CD4-positive, alpha-beta T cell treated with Interleukin-10 for 1 hour (primary cell): ENCODE results near the gene SLC44A2.
"Not testable (repeated sequence)": the region's sequence is repeated elsewhere in the genome, so short reads cannot be mapped to it uniquely, and the experiment has no call there.

Experiments used
- DNase-seq: peaks from one replicate; pipeline ENCODE4 v3.0.0-alpha.2; 2020

SLC44A2 gene

DNA sequence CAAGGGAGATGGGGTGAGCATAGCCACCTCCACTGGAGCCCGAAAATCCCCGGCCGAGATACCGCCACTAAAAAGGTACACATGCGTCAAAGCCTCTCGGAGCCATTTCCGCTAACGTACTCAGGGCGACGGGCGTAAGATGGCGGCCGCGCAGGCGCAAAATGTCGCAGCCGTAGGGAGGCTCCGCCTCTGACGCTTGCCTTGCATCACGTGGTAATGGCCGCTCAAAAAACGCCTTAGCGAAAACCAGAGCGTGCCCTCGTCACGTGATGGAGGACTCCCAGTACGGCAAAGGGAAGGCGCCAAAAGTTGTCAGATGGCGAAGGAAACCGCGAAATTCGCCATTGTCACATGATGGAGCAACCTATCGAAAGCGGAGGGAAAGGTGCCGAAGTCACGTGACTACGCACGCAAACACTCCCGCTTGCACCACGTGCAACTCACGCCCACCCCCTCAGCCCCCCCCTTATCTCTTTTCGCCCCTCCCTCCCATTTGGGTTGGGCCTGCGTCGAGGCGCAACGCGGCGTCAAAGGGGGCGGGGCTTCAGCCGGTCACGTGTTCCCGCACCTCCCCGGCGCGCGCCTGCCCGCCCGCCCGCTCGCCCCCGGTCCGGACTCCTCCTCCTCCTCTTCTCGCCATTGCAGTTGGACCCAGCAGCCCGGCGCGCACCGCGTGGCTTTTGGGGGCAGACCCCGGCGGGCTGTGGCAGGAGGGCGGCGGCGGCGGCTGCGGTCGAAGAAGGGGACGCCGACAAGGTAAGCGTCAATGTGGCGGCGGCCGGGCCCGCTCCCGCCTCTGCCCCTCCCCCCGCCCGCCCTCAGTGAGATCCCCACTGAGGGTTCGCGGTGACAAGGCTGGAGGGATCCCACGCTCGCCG is 28.6 kb downstream of the SLC44A2 start, which contains the start of gene ILF3:
ILF3 (plus strand) TSS at position 615 of the 878 bp plus-strand sequence. CDS start 16,260 bp downstream, outside the sequence.
- peak; percentile 100 for DNase-seq

GRCh38 chr19:10654610-10655456 is 29.5 kb downstream of the SLC44A2 start:
- peak; percentile 75 for DNase-seq

GRCh38 chr19:10655457-10656312 is 30.3 kb downstream of the SLC44A2 start:
- DNase-seq, result no peak

DNA sequence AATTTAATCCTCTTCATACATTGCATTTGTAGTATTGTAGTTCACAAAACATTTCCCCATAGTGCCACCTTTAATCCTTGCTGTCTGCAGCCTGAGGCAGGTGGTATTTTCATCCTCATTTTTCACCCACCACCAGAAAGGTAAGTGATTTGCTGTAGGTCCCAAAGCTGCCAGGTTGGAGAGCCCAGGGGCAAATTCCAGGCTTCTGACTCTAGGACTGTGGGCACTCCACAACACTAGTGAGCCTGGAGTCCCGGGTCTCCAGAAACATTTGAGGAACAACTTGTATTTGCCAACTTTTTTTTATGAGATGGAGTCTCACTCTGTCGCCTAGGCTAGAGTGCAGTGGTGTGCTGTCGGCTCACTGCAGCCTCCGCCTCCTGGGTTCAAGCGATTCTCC is 35.0 kb downstream of the SLC44A2 start:
- no peak for DNase-seq

DNA sequence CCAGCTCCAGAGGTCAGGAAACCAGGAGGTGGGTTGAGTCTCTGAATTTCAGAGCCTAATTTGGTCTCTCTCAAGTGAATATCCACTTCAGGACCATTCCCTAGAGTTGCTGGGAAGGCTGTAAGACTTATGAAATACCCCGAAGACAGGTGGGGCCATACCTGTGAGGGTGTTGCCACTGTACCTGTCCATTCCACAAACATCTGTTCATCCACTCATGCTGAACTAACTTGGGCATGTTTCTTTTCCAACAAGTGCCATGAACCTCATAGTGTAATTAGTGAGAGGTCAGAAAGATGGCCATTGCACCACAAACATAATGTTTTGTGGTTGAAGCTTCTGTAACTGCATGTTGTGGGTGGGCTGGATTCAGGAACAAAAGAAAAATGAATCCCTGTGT is 36.6 kb downstream of the SLC44A2 start:
- DNase-seq, result no peak

DNA sequence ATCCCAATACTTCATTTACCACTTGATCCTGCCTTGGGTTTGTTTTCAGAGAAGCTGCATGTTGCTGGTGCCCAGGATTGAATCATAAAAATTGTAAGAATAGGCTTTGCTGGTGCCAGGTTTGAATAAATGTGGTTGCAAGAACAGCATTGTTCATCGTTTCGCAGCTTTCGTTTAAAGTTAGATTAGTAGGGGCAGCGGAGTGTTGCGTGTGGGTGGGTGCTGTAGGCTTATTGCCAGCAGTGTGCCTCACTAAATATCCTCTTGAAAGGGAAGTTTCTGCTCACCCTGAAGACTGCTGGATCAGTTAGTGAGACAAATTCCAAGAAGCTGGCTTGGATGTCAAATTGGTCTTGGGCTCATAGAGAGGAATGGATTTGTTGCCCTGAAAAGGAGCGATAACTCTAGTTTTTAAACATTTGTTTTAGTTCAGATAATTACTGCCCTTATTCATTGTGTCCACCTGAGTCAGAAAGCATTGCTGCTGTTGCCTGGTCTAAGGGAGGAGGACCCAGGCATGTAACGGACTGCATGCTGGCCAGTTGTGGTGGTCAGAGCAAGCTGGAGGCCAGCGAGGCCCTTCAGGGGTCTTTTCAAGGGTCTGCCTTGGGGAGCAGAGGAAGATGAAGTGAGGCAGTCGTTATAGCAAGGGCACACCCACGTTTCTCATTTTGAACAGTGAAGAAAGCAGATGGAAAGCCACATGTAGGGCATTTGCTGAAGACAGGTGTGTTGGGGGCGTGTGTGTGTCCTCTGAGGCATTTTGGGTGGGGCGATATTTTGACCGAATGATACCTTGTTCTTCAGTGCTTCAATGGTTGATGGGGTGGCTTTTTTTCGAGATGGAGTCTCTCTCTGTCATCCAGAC is 37.3 kb downstream of the SLC44A2 start:
- no peak for DNase-seq

DNA sequence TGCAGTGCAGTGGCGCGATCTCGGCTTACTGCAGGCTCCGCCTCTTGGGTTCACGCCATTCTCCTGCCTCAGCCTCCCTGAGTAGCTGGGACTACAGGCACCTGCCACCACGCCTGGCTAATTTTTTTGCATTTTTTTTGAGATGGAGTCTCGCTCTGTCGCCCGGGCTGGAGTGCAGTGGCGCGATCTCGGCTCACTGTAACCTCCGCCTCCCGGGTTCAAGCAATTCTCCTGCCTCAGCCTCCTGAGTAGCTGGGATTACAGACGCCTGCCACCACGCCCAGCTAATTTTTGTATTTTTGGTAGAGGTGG is 37.9 kb downstream of the SLC44A2 start:
- not testable (repeated sequence) for DNase-seq

DNA sequence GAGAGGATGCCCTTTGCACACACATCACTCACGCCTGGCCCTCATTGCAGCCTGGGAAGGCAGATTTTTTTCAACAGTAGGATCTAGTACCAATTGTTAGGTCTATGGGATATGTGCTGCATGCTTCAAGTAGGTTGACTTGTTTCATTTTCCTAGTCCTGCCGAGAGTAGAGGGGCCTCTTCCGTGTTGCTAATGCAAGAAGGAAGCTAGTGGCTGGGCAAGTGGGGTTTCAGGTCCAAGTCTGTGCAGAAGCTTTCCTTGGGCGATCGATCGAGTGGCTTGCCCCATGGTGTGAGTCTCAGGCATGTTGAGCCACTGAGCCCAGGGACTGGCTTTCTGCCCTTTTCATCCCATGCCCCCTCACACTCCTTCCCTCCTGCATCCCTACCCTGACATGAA is 42.5 kb downstream of the SLC44A2 start:
- no peak for DNase-seq

DNA sequence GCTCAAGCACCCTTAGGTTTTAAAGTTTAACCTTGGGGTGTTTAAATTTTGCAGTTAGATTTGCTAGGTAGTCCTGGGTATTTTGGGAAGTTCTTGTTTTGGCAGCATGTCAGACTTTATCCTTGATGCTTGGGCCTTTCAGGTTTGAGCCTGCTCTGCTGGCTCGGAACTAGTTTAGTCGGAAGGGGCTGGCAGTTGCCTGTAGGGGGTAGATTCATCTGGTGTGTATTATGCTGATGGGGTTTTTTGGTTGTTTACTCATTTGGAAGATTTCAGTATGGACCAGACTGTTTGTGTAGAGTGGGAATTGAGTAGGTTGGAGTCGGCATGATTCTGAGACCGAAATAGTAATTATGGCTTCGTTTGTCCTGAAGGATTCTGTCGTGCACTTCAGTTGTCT is 43.9 kb downstream of the SLC44A2 start:
- no peak for DNase-seq

- DNase-seq, result no peak
These were observed 44.8 kb downstream of the SLC44A2 start for GRCh38 chr19:10670182-10670581.

GRCh38 chr19:10670876-10671804 is 45.8 kb downstream of the SLC44A2 start:
- no peak for DNase-seq

- not testable (repeated sequence) for DNase-seq
These were observed 46.6 kb downstream of the SLC44A2 start for GRCh38 chr19:10671922-10672321.

- not testable (repeated sequence) for DNase-seq
These were observed 49.9 kb downstream of the SLC44A2 start for GRCh38 chr19:10675214-10675613.

GRCh38 chr19:10677751-10678150 is 52.4 kb downstream of the SLC44A2 start:
- no peak for DNase-seq

DNA sequence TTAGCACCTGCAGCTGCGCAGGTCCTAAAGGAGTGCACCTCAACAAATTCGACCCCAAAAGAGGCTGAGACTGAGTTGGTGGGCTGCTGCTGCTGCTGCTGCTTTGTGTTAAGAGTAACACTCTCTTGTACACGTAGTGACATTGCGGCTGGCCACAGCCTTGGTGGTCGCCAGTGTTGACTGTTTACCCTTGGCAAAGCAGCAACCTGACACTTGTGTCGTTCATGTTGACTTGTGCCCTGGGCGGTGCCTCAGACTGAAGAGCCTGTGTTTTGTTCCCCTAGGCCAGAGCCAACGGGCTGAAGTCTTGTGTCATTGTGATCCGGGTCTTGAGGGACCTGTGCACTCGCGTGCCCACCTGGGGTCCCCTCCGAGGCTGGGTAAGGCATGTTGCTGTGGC is 53.5 kb downstream of the SLC44A2 start:
- DNase-seq, result no peak

DNA sequence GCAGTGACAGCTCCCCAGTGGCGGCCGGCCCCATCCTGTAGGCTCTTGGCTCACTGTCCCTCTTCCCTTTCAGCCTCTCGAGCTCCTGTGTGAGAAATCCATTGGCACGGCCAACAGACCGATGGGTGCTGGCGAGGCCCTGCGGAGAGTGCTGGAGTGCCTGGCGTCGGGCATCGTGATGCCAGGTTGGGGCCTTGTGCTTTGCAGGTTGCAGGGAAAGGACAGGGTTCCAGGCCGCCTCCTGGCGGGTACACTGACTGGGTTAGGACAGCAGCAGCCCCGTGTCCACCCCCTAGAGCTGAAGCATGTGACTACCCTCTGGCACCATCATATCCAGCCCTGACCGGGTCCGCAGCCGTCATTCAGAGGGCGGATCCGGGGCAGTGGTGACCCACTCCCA is 54.4 kb downstream of the SLC44A2 start:
- DNase-seq, result no peak

DNA sequence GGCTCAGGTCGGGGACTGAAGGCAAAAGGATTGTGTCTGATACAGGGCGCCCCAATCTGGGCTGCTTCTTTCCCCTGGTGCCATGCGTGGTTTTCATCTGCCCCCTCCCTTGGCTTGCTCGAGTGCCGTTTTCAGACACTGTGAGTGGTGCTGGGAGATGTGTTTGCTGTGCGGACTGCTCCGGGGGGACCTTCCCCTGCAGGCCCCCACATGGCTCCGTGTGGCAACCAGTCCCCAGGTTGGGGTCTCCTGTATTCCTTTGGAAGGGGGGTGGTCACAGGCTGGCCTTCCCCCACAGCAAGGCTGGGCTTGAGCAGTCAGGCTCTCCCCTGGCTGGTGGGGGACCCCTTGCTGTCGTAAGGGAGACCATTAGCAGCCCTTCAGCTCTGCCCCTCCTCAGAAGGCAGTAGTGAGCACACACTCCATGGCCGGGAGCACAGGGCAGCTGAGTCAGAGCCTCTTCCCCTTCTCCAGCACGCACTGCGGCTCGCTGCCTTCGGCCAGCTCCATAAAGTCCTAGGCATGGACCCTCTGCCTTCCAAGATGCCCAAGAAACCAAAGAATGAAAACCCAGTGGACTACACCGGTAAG is 55.3 kb downstream of the SLC44A2 start:
- DNase-seq, result no peak

GRCh38 chr19:10681658-10682057 is 56.3 kb downstream of the SLC44A2 start:
- DNase-seq, result no peak

GRCh38 chr19:10682397-10683063 is 57.2 kb downstream of the SLC44A2 start:
- no peak for DNase-seq

DNA sequence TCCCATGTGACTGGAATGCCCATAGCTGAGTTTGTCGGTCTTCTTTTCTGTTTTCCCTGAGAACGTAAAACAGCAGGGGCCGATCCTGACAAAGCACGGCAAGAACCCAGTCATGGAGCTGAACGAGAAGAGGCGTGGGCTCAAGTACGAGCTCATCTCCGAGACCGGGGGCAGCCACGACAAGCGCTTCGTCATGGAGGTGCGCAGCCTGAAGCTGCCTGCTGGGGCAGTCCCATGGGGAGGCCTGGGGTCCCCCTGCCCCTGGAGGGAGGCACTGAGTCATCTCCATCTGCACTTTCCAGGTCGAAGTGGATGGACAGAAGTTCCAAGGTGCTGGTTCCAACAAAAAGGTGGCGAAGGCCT is 57.7 kb downstream of the SLC44A2 start:
- no peak for DNase-seq
